Mesothelial cell of epicardium (in vitro differentiated cells): ENCODE measurements around the gene PPFIA1. TPM values are rescaled to one million over a fixed set of nuclear protein-coding genes. Genes with fewer than 3 reads are reported as not detected.

Experiments
- DNase-seq, 2 experiments: peaks; one replicate each; pipeline ENCODE4 v3.0.0; 2021; ENCODE audit warnings: low spot score in 2 of 2; ENCODE audit not compliant: unreplicated experiment in 2 of 2
- H3K27ac Mint-ChIP-seq: 2 replicates; pipeline ENCODE4 v1.8.0; 2021; ENCODE audit warnings: mixed read lengths
- H3K27me3 Mint-ChIP-seq: 2 replicates; pipeline ENCODE4 v1.8.0; 2021; ENCODE audit warnings: low read depth, mixed read lengths
- H3K36me3 Mint-ChIP-seq: 2 replicates; pipeline ENCODE4 v1.8.0; 2021; ENCODE audit warnings: mixed read lengths
- H3K4me1 Mint-ChIP-seq: 2 replicates; pipeline ENCODE4 v1.8.0; 2021; ENCODE audit warnings: mixed read lengths
- H3K4me3 Mint-ChIP-seq: 2 replicates; pipeline ENCODE4 v1.8.0; 2021; ENCODE audit warnings: mild to moderate bottlenecking, moderate library complexity, mixed read lengths
- H3K9me3 Mint-ChIP-seq: 2 replicates; pipeline ENCODE4 v1.8.0; 2021; ENCODE audit warnings: mixed read lengths
- CTCF ChIP-seq: fragments of 200-600 bp; sonication (generic); IDR thresholded peaks from one replicate; pipeline ENCODE4 v1.5.0; 2021; ENCODE audit warnings: antibody characterized with exemption; ENCODE audit not compliant: unreplicated experiment
- total RNA-seq: library from RNA; stranded (reverse); gene quantifications from 3 replicates; pipeline ENCODE4 v1.2.1, GENCODE V29; 2021

The PPFIA1 gene
- total RNA-seq, 1 donor from 2014 or later, result 59.1 TPM

DNA sequence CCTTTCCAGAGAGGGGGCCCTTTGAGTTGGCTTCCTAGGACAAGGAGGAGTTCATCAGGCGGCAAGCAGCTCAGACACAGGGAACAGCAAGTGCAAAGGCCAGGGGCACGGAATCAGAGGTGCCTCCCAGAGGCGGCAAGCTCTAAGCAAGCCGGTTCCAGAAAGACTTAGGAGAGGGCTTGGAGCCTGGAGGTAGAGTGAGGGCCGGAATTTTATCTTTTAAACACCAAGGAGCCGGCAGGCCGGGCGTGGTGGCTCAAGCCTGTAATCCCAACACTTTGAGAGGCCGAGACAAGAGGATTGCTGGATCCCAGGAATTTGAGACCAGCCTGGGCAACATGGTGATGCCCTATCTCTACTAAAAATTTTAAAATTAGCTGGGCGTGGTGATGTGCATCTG lies 40.8 kb upstream of the PPFIA1 start:
- no peak overlapping the region for H3K4me3 Mint-ChIP-seq
- TF ChIP-seq CTCF, result no peak
- H3K9me3 Mint-ChIP-seq, result no peaks in the 10 kb centered on the region
- H3K4me1 Mint-ChIP-seq, result no peaks in the 10 kb centered on the region
- no peak for DNase-seq
- peaks cover 2% of the 10 kb centered on the region for H3K27me3 Mint-ChIP-seq
- H3K36me3 Mint-ChIP-seq, result no peaks in the 10 kb centered on the region
- no peak overlapping the region for H3K27ac Mint-ChIP-seq

DNA sequence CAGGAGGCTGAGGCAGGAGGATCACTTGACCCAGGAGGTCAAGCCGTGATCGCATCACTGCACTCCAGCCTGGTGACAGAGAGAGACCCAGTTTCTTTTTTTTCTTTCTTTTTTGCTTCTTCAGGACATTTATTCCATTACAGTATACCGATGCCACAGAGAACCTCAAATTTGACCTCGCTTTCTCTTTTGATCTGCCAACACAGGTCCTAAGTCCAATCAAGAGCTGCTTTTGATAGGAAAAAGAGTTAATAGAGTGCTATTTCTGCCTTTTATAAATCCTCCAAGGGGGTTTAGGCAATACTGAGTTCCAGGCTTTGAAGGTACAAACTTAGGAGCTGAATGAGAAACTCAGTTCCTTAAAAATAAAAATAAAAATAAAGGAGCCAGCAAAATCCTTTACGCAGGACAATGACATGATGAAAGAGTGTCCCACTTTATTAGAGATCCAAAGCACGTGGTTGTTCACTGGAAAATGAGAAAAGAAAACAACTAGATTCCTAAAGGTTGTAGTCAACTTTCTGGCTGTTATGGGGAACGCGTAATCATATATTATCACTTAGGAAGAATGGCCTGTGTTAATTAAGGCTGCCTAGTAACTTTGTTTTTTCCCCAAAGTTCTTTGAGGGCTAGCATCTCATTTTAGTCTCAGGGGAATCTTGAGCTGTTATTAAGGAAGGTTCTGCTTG lies 40.2 kb upstream of the PPFIA1 start:
- TF ChIP-seq CTCF, result no peak
- Mint-ChIP-seq H3K27ac (no peak overlapping the region), H3K36me3 (no peaks in the 10 kb centered on the region), H3K4me1 (no peaks in the 10 kb centered on the region), H3K4me3 (no peak overlapping the region), H3K9me3 (no peaks in the 10 kb centered on the region), H3K27me3 (no peaks in the 10 kb centered on the region)
- no peak for DNase-seq

GRCh38 chr11:70230840-70231710 lies 39.4 kb upstream of the PPFIA1 start:
- no peaks in the 10 kb centered on the region for H3K4me1 Mint-ChIP-seq
- no peaks in the 10 kb centered on the region for H3K27me3 Mint-ChIP-seq
- no peak for TF ChIP-seq CTCF
- H3K9me3 Mint-ChIP-seq, result no peaks in the 10 kb centered on the region
- no peak for DNase-seq
- no peak overlapping the region for H3K27ac Mint-ChIP-seq
- H3K4me3 Mint-ChIP-seq, result no peak overlapping the region
- no peaks in the 10 kb centered on the region for H3K36me3 Mint-ChIP-seq

DNA sequence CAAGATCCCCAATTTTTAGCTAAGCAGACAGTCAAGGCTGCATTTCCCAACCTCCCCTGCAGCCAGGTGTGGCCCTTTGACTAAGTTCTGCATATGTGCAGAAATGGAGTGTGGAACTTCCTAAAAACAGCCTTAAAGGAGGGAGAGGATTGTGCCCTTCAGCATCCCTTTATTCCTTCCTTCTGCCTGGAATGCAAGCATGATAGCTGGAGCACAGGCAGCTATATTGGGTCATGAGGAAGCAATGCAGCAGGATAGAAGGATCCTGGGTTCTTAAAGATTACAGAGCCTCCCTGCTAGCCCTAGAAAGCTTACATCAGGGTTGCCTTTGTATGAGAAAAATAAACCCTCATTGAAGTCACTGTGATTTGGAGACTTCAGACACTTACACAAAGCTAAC lies 37.5 kb upstream of the PPFIA1 start:
- no peaks in the 10 kb centered on the region for H3K9me3 Mint-ChIP-seq
- DNase-seq, result no peak
- no peak overlapping the region for H3K27ac Mint-ChIP-seq
- H3K4me1 Mint-ChIP-seq, result no peaks in the 10 kb centered on the region
- no peaks in the 10 kb centered on the region for H3K27me3 Mint-ChIP-seq
- TF ChIP-seq CTCF, result no peak
- H3K4me3 Mint-ChIP-seq, result no peak overlapping the region
- H3K36me3 Mint-ChIP-seq, result no peaks in the 10 kb centered on the region

- no peak for TF ChIP-seq CTCF
- no peaks in the 10 kb centered on the region for H3K36me3 Mint-ChIP-seq
- H3K4me3 Mint-ChIP-seq, result no peak overlapping the region
- no peaks in the 10 kb centered on the region for H3K9me3 Mint-ChIP-seq
- H3K27ac Mint-ChIP-seq, result no peak overlapping the region
- DNase-seq, result no peak
- no peaks in the 10 kb centered on the region for H3K4me1 Mint-ChIP-seq
- no peaks in the 10 kb centered on the region for H3K27me3 Mint-ChIP-seq
Observed at GRCh38 chr11:70233511-70233934, 37.0 kb upstream of the PPFIA1 start.
